Glomerular endothelial cell (primary cell): ENCODE results near the gene KIFC1. TPM values are rescaled to one million over a fixed set of nuclear protein-coding genes. Genes with fewer than 3 reads are reported as not detected.

Experiments
- DNase-seq: peaks from one replicate; pipeline ENCODE4 v3.0.0-alpha.2; 2011; ENCODE audit warnings: low read depth, low spot score; ENCODE audit errors: extremely low read depth
- total RNA-seq: library from RNA; depleted of rRNA; stranded (reverse); fragments of >200 nt; gene quantifications from 2 replicates; pipeline ENCODE4 v1.2.3, GENCODE V29; 2015

The KIFC1 gene
- total RNA-seq, 1 donor from 2014 or later: 21.9 TPM

DNA sequence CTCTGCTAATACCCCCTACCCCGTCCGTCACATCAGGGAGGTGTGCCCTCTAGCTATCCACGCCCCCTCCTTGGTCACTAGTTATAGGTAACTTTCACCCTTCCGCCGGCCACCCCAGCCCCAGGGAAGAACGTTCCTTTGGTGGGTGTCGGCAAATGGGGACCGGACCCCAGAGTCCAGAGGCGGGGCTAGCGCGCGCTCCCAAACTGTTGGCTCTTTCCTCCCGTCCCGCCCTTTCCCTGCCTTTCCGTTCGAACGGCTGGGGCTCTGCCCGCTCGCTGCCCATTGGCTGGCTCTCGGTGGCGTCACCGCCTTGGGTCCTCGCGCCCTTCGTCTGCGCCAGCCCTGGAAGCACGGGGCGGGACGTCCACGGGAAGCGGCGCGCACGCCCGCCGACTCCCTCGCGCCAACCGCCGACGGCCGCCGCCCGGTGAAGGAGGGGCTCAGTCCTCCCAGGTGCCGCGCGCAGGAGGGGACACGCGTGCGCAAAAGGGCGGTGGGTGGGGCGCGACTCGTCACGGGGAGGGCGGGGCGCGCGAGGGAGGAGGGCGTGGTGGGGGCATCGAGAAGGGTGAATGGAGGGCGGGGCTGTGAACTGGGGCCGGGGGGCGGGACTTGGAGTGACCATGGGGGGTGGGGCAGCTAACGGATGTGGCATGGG is 18.6 kb downstream of the KIFC1 start:
- DNase-seq: no peak

DNA sequence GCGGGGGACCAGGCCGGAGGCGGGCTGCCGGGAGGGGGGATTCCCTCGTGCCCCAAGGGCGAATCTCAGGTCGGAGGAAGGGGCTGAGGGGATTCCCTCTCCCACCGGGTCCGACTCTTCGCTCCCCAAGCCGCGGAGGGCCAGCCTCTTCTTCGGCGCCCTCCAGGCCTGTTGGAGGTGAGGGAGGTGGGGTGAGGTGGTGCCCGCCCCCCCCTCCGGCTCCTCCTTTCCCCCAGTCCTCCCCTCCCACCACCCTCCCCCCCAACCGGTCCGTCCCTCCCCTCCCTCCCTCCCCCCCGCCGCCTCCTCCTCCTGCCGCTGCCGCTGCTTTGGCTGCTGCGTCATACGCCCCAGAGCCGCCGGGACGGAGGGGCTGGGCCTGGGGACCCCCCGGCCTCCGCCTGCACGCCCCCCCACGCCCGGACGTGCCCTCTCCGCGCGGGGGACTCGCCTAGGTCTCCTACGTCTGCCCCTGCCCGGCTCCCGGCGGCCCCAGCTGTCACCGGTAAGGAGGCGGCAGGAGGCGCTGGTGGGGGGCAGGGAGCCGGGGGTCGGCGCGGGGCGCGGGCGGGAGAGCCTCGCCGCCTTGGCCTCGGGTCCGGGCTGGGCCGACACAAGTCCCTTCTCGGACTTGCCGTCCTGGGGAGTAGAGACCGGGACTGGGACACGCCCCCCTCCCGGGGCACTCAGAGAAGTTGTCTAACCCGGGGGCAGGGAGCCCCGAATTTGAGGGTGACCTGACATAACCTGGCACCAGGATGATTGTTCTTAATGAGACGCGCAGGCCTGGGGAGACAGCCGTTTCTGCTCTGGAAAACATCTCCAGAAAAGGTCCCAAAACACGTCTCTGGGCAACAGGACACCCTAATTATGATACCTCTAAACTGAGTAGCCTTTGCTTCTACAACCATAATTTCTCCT is 19.3 kb downstream of the KIFC1 start, which contains the start of gene PHF1:
PHF1 (plus strand) TSS at position 304 of the 921 bp plus-strand sequence. CDS start 1,250 bp downstream, outside the sequence.
- DNase-seq: no peak

DNA sequence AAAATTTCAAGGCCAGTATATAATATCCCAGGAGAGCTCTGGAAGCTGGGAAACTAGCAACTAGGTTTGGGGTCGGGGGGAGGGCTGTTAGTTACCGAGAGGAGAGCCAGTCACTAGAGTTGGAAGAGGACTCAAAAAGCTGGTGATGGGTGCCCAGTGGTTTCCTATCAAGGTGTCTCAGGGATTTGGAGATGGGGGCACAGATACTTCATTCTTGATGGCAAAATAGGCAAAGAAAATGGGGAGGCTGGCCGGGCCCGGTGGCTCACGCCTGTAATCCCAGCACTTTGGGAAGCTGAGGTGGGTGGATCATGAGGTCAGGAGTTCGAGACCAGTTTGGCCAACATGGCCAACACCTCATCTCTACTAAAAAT is 20.0 kb downstream of the KIFC1 start:
- no peak for DNase-seq

DNA sequence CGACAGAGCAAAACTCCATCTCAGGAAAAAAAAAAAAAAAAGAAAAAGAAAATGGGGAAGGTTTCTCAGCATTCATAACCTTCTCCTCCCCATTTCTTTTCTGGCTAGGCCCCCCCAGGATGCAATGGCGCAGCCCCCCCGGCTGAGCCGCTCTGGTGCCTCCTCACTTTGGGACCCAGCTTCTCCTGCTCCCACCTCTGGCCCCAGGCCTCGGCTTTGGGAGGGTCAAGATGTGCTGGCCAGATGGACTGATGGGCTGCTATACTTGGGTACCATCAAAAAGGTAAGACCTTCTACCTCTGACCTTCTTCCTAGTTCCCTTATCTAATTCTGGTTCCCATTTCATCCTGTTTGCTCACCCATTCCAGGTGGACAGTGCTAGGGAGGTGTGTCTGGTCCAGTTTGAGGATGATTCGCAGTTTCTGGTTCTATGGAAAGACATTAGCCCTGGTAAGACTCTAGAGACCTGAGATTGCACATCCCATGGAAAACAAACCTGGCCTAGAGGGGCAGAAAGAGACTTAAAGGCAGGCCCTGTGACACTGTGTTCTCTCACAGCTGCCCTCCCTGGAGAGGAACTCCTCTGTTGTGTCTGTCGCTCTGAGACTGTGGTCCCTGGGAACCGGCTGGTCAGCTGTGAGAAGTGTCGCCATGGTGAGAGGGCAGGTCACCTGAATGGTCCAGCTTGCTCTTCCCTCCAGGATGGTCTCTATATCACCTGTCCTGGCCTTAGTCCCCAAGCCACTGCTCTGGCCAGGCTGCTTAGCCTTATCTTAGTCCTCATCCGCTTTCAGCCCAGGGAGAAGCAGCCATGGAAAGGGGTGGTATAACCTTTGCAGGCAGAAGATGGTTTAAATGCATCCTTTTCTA is 20.8 kb downstream of the KIFC1 start:
- no peak for DNase-seq

DNA sequence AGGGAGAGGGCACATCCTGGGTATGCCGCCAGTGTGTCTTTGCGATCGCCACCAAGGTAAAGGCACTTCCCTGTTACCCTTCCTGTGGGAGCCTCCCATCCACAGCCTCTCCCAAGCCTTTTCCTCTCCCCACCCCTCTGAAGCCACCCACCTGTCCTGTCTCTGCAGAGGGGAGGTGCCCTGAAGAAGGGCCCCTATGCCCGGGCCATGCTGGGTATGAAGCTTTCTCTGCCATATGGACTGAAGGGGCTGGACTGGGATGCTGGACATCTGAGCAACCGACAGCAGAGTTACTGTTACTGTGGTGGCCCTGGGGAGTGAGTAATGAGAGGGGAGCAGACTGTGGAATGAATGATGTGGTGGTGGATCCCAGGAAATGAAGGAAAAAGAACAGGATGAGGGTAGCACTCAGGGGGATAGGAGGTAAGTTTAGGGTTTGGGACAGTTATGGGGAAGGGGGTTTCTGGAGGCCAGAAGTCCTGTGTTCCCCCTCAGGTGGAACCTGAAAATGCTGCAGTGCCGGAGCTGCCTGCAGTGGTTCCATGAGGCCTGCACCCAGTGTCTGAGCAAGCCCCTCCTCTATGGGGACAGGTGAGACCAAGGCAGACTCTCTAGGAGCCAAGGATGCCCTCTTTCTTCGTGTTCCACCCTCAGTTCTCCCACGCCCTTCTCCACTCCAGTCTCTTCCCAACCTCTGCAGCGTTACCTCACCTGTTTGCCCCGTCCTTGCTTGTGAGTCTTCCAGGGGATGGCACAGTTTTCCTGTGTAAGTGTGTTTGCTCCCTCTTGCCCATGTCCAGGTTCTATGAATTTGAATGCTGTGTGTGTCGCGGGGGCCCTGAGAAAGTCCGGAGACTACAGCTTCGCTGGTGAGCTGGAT is 21.9 kb downstream of the KIFC1 start:
- DNase-seq: no peak

DNA sequence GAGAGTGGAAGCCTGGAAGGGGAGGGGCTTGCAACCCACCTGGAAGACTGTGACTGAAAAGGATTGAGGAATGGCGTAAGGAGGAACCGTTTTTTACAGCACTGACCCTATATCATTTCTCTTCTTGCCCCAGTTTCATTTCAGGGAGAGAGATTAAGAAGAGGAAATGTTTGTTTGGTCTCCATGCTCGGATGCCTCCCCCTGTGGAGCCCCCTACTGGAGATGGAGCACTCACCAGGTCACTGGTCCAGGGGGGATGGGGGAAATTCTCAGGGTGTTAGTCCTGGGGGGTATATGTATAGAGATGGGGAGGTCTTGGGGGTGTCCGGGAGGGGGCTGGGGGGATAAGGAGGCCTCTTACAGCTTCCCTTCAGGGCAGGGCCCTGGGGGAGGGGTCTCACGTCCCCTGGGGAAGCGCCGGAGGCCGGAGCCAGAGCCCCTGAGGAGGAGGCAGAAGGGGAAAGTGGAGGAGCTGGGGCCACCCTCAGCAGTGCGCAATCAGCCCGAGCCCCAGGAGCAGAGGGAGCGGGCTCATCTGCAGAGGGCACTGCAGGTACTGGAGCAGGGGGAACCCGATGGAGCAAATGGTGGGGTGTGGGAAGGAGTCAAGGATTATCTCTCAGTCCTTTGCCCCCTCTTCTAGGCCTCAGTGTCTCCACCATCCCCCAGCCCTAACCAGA is 23.1 kb downstream of the KIFC1 start:
- no peak for DNase-seq

DNA sequence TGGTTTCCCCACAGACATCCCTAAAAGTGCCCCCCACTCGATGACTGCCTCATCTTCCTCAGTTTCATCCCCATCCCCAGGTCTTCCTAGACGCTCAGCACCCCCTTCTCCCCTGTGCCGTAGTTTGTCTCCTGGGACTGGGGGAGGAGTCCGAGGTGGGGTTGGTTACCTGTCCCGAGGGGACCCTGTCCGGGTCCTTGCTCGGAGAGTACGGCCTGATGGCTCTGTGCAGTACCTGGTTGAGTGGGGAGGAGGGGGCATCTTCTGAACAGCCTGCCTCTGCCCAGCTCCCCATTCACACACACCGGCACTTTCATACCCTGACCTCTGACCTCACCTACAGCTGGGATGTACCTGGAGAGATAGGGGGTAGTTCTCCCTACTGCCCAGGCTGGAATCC is 24.2 kb downstream of the KIFC1 start:
- no peak for DNase-seq

DNA sequence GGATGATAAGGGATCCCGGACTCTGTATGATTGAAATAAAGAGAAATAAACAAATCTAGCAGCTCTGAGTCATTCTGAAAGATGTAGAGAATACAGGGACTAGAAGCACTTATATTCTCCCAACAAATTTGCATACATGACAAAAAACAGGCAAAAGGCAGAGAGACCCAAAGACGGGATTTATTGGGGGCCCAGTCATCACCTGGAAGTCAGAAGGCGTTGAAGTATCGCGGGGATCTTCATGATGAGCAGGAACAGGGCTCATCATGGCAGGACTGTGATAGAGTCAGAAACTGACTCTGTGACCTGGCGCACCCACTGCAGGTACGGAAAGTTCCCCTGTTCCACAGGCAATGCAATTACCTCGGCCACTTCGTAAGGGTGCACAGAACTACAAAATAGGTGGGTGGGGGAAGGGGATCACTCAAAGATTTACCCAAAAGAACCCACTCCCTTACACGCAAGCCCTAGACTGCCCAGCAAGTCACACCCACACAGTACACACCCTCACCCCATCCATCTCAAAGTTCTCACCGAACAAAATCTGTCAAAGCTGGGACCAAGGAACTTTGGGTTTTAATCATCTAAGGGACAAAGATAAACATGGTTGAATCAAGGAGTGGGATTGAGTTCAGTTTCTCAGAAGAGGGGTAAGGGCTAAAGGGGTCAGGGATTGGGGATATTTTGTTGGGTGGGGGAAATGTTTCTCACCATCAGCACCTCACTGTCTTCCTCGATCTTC is 24.9 kb downstream of the KIFC1 start:
- DNase-seq: no peak

DNA sequence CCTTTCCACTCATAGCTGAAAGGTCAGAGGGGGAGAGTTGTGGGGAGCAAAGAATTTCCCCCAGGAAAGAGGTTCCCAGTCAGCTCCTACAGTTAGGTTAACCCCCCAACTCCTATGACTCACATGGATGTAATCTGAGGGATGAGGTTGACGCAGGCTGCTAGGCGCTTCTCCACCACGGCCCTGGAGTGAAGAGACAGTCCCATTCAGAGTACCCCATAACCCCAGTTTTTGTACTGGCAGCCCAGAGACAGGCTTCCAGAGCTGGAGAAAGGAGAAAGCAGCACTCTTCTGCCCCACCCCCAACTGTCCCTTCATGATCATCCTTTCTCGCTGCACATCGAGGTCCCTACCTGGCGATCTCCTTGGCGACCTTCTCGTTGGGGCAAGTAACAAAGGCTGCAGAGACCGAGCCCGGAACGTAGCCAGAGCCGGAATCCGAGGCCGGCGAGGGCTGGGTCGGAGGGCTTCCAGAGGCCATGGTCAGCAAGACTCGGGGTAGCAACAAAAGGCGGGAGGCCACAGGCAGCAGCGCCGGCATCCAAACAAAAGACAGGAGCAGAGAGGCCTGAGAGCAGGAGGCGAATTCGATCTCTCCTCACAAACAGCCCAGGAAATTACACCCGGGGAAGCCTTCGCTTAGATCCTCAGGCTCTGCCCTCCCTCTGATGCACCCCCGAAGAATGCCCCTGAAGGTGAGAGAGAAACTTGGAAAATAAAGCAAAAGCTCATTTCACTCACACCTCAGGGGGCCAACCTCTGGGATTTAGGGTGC is 25.7 kb downstream of the KIFC1 start:
- DNase-seq: no peak

DNA sequence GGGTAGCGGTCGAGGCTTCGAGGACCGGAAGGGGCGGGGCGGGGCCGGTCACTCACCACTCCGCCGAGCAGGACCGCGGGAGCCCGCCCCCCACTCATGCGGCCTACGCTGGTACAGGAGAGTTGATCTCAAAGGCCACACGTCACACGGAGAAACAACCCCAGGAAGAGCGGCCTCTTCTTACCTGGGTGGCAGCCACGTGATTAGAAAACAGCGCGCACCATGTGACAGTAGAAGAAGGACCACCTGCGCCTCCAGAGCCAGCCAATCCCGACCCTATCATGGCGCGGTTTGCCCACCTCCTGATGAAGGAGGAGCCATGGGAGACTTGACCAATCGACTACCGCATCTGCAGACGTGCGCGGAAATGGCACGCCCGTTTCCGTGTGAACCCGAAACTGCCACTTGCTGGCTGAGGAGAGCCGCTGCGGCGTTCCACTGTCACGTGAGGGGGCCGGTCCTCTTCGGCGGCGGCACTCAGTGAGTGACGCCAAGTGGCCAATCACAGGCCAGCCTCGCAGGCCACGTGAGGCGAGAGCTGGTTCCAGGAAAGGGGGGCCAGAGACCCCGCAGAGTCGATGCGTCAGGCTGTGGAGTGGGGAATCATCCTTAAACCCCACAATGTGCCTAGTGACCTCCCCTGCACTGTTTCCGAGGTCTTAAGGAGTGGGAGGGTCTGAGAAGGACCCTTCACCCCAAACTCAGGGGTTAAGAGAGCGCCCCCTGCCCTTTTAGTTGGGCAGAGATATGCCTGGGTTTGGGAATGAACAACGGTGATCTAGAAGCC is 26.5 kb downstream of the KIFC1 start, which contains the start of gene CUTA:
CUTA (minus strand) TSS at position 205 of the 787 bp plus-strand sequence; CDS start at position 98, 107 bp downstream.
- DNase-seq: peak; percentile 94

DNA sequence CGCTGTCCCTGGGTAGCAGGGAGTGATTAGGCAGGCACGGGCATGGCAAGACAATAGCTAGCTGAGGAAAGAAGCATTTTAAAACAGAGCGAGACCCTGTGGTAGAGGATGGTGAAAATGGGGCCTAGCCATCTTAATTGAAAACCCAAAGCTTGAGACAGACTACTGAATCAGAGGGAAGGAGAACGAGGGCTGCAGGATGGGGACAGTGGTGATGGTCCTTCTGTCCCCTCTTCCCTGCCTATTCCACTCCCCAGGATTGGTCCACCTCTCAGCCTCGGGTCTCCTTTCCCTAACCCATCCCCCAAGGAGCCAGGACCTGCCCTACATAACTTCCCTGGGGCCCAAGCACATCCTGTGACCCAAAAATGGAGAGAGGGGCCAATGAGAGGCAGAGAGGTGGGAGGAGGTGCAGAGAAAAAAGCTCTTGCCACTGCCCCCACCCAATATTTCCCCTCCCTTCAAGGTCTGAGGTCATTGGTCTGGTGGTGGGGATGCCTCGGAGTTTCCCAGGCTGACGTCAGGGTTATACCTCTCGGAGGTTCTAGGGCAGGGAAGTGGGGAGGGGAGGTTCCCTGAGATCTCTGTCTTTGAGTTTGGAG is 27.2 kb downstream of the KIFC1 start:
- no peak for DNase-seq

DNA sequence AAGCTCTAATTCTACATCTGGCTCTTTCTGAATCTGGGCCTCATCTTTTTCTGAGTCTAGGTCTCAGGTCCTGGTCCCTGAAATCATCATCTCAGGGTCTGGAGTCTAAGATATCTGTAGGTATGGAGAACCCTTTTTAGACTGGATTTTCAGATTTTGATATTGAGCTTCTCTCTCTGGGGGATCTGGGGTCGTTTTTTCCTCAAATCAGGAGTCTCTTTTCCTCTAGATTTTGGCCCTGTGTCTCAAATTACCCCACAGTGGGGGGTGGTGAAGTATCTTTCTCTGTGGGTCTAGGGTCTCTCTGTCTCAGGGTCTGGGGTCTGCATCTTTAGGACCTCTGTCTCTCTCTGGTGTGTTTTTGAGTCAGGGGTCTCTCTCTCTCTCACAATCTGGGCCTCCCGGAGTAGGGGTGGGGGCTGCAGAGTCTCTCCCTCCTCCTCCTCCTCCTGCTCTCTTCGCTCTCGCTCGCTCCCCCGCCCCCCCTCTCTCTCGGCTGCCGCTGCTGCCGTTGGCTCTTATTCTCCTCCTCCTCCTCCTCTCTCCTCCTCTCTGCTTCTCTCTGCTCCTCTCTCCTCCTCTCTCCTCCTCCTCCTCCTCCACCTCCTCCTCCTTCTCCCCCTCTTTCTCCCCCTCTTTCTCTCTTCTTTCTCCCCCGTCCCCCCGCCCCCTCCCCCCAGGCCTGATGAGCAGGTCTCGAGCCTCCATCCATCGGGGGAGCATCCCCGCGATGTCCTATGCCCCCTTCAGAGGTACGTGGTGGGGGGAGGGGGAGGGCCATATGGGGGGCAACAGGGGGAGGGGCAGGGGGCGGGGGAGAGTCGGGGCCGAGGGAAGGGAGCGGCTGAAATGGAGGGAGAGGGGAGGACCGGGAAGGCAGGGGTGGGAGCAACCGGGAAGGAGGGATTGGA is 28.2 kb downstream of the KIFC1 start, which contains the start of gene SYNGAP1:
SYNGAP1 (plus strand) TSS at position 486 of the 911 bp plus-strand sequence; CDS start at position 686, 200 bp downstream.
- no peak for DNase-seq

DNA sequence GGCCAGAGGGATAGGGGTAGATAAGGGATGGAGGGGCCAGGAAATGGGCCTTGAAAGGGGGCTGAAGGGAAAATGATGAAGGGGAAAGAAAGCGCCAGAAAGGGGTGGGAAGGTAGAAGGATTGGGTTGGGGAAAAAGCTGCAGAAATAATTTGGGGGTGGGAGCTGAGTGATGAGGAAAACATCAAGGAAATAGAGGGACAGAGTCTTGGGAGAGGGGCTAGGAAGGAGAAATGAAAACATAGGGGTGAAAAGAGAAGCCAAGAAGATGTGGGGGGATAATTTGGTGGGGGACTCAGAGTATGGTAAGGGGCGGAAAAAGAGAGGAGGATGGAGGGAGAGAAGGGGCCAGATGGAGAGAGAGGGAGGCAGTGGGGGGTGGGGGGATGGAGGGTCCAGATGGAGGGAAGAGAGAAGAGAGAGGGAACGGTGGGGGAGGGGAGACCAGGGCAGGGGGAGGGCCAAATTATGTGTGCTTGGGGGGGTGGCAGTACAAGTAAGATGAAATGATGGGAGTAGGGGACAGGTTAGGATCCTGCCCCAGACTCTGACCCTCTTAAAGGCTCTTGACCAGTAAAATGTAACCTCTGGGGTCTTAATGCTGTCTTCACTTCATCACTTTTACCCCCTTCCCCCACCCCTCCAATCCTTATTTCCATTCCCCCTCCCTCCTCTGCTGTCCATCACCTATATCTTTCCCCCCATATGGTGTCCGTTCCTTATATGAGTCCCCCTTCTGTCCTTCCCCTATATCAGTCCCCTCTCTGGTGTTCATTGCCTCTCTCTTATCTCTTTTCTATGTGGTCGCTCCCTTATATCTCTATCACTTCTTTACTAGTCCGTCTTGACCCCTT is 29.1 kb downstream of the KIFC1 start:
- DNase-seq: no peak

DNA sequence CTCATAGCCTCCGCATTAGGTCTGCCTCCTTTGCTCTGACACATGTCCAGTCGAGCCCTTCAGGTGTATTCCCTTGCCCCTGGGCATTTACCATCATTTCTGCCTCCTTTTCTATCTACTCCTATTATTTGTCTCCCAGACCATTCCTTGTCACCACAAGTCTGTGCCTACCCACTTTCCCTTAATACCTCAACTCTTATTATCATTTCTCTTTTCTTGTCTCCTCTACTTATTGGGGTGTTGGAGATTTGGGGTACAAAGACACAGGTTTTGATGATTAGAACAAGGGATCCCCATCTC is 29.7 kb downstream of the KIFC1 start:
- no peak for DNase-seq

DNA sequence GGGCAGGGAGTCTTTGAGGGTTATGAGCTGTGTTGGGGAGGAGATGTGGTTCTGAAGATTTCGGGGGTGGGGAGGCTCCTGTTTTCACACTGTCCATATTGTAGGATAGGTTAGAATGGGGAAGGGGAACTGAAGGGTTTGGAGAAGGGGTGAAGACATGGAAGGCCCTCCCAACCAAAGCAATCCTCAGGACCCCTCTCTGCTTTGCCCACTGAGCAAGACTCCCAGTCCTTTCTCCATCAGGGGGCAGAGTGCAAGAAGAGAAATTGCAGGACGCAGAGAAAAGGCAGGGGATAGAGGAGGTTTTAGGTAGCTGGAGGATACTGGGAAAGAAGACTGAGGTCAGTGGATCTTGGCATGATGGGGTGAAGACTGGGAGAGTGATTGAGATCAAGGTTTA is 32.2 kb downstream of the KIFC1 start:
- DNase-seq: no peak
